HG02571 (cell line): Measurements from ENCODE around the gene CCDC61.
A peak's percentile ranks its signal among the peaks of the same experiment; 100 is the strongest.

ENCODE experiments used
- ATAC-seq: cut with Tn5 transposase; IDR thresholded peaks from one replicate; pipeline ENCODE4 v1.9.1; 2021; ENCODE audit warnings: mild to moderate bottlenecking, moderate library complexity; ENCODE audit not compliant: unreplicated experiment

Gene CCDC61

GRCh38 chr19:45994998-45995714 lies at the start of gene CCDC61:
CCDC61 (plus strand) TSS chr19:45995467; CDS start chr19:46003019, 7,552 bp downstream.
- ATAC-seq = peak; percentile 94

GRCh38 chr19:45947926-45948325 lies 47.3 kb upstream of the CCDC61 start:
- ATAC-seq = no peak

- ATAC-seq = no peak
These were observed 43.0 kb upstream of the CCDC61 start for GRCh38 chr19:45952341-45952685.

- ATAC-seq = no peak
These were observed 42.4 kb upstream of the CCDC61 start for GRCh38 chr19:45952686-45953505.

- ATAC-seq = no peak
These were observed 41.6 kb upstream of the CCDC61 start for GRCh38 chr19:45953676-45954075.

- ATAC-seq = no peak
These were observed 41.1 kb upstream of the CCDC61 start for GRCh38 chr19:45954156-45954555.

GRCh38 chr19:45955905-45956608 lies 39.2 kb upstream of the CCDC61 start:
- ATAC-seq = no peak

- ATAC-seq = no peak
These were observed 36.9 kb upstream of the CCDC61 start for GRCh38 chr19:45958320-45958719.

GRCh38 chr19:45958769-45959516 lies 36.3 kb upstream of the CCDC61 start:
- no peak for ATAC-seq

GRCh38 chr19:45959517-45960025 lies 35.7 kb upstream of the CCDC61 start:
- ATAC-seq = no peak

GRCh38 chr19:45960595-45961235 lies 34.6 kb upstream of the CCDC61 start:
- no peak for ATAC-seq

- no peak for ATAC-seq
These were observed 33.2 kb upstream of the CCDC61 start for GRCh38 chr19:45962021-45962420.

- ATAC-seq = no peak
These were observed 28.0 kb upstream of the CCDC61 start for GRCh38 chr19:45967246-45967645.

GRCh38 chr19:45968626-45969025 lies 26.6 kb upstream of the CCDC61 start:
- no peak for ATAC-seq

GRCh38 chr19:45969676-45970075 lies 25.6 kb upstream of the CCDC61 start:
- ATAC-seq = no peak

- ATAC-seq = no peak
These were observed 23.9 kb upstream of the CCDC61 start for GRCh38 chr19:45971260-45971902.

GRCh38 chr19:45972081-45972946 lies 23.0 kb upstream of the CCDC61 start:
- no peak for ATAC-seq

- ATAC-seq = no peak
These were observed 22.2 kb upstream of the CCDC61 start for GRCh38 chr19:45972947-45973540.
